IPS-15b (cell line): ENCODE measurements around the gene GPC6.

Experiments
- H3K27me3 ChIP-seq: one replicate; pipeline ENCODE4 v1.6.1; 2013; ENCODE audit warnings: low read length; ENCODE audit not compliant: control insufficient read depth, insufficient read depth
- H3K36me3 ChIP-seq: one replicate; pipeline ENCODE4 v1.6.1; 2013; ENCODE audit warnings: low read length; ENCODE audit not compliant: control insufficient read depth, insufficient read depth
- H3K4me1 ChIP-seq: one replicate; pipeline ENCODE4 v1.6.1; 2013; ENCODE audit warnings: mild to moderate bottlenecking, low read length; ENCODE audit not compliant: control insufficient read depth, insufficient read depth
- H3K4me3 ChIP-seq: one replicate; pipeline ENCODE4 v1.5.1; 2013; ENCODE audit warnings: low read depth, low read length
- H3K9ac ChIP-seq: one replicate; pipeline ENCODE4 v1.6.1; 2013; ENCODE audit warnings: low read depth, mild to moderate bottlenecking, low read length
- H3K9me3 ChIP-seq: one replicate; pipeline ENCODE4 v1.6.1; 2013; ENCODE audit warnings: mild to moderate bottlenecking, low read length; ENCODE audit not compliant: control insufficient read depth, insufficient read depth

GPC6 gene

DNA sequence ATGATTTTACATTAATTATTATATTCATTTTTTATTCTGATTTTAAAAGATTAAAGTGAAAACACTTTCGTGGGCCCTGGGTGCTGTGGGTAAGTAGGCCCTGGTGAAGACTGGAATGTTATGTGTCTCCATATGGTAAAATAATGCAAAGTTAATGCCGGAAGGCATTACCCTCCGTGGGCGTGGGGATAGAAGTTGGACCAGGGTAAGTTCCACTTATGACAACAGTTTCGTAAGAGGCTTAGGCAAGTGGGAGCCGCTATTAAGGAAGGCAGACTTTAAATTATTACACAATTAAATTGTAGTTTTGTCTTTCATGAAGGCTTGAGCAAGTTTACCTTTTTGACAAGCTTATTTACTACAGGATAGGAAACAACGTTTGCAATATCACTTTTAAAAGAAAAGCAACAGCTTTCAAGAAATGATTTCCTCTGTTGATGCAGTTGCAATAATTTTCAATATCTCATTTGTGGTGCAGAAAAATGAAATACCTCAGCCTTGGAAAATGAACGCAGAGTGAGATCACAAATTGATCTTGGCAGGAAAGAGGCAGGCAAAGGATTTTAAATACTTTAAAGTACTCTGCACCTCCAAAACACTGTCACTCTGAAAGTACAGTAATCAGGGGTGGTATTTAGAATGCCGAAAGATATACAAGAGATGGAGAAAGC, 942.3 kb downstream of the GPC6 start:
- no peak overlapping the region for H3K9ac ChIP-seq
- no peak overlapping the region for H3K4me3 ChIP-seq
- no peaks in the 10 kb centered on the region for H3K36me3 ChIP-seq
- no peaks in the 10 kb centered on the region for H3K27me3 ChIP-seq
- peaks cover 2% of the 10 kb centered on the region for H3K4me1 ChIP-seq
- H3K9me3 ChIP-seq = no peaks in the 10 kb centered on the region

DNA sequence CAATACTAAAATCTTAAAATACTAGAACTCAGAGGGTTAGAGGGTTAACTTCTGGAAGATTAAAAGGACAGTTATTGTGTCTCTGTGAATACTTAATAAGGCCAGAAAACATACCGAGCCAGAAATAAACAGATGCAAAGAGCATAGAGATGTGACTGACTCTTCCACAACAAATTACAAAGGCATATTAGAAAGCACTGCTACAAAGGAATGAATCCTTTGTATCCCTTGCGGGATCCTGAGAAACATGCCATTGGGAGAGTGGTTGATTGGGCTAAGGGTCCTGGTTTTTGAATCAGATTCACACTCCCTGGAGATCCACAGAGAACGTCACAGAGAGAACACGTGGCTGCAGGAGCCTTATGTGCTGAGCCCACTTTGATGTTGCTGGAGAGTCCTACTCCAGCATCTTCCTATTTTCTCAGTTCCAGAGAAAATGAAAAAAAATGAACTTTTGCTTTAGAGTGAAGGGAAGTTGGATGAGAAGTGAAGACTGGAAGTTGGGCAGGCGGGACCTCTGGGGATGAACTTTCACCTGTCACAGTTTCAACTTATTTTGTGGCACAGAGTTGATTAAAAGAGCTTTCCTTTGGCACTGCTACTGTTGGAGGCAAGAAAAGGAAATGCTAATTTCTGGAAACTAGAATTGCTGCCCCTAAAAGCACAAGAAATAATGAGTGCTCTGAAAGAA, 943.0 kb downstream of the GPC6 start:
- H3K36me3 ChIP-seq = no peaks in the 10 kb centered on the region
- no peak overlapping the region for H3K9ac ChIP-seq
- peaks cover 2% of the 10 kb centered on the region for H3K4me1 ChIP-seq
- H3K27me3 ChIP-seq = no peaks in the 10 kb centered on the region
- H3K4me3 ChIP-seq = no peak overlapping the region
- no peaks in the 10 kb centered on the region for H3K9me3 ChIP-seq

DNA sequence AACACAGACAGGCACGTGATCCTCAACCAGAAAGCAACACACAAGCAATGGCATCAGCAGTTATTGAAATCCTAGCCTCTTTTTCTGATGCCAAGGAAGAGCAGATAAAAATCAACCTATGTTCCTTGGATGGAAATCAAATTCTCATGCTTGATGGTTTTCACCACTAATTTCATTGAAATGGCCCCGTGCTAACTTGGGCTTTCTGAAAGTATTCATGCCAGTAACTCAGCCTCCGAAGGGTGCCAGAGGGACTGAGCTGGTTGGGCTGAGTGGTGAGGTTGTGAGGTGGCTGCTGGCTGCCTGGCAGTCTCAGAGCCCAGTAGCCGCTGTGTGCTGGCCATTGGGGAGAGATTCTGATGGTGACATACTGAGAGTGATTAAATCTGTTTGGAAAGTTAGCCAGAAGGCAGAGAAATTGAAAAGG, 943.6 kb downstream of the GPC6 start:
- Histone ChIP-seq H3K27me3 (no peaks in the 10 kb centered on the region), H3K9me3 (no peaks in the 10 kb centered on the region), H3K4me1 (peaks cover 2% of the 10 kb centered on the region), H3K4me3 (no peak overlapping the region), H3K9ac (no peak overlapping the region), H3K36me3 (no peaks in the 10 kb centered on the region)

DNA sequence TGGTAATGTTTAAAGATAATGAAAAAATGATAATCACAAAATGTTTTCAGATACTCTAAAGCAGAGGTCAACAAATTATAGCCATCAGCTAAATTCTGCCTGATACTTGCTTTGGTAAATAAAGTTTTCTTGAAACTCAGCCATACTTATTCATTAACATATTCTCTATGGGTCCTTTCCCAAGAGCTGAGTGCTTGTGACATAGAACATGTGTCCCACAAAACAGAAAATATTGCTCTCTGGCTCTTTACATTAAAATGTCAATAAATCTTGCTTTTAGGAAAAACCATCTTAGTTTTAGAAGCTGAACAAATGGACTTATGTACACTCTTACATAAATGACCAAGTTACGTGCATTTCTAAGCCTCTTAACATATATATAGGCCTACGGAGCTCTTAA, 945.8 kb downstream of the GPC6 start:
- Histone ChIP-seq H3K4me1 (peaks cover 2% of the 10 kb centered on the region), H3K4me3 (no peak overlapping the region), H3K27me3 (no peaks in the 10 kb centered on the region), H3K9me3 (no peaks in the 10 kb centered on the region), H3K9ac (no peak overlapping the region), H3K36me3 (no peaks in the 10 kb centered on the region)

DNA sequence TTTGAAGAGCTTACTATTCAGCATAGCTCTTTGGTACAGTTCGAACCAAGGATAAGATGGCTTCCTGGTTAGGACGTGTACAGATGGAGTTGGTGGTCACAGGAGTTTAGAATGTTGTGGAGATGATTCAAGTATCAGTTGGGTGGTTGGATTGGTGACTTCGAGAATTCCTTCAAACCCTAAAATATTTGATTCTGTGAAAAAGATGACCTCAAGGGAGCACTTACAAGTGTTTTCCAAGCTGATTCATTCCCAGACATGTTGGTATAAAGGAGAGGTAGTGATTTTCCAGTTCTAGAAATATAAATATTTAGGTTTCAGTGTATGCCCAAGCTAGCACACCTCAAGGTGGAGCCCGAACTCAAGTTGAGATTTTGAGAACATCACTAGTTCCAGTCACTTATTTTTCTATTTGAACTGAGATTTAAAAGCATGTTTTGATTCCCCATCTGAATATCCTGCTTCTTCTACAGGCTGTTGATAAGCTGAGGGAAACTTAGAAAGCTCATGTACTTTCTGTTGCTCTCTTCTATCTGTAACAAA, 946.8 kb downstream of the GPC6 start:
- H3K9me3 ChIP-seq = no peaks in the 10 kb centered on the region
- H3K9ac ChIP-seq = no peak overlapping the region
- no peaks in the 10 kb centered on the region for H3K27me3 ChIP-seq
- no peaks in the 10 kb centered on the region for H3K36me3 ChIP-seq
- no peak overlapping the region for H3K4me3 ChIP-seq
- H3K4me1 ChIP-seq = peaks cover 2% of the 10 kb centered on the region

DNA sequence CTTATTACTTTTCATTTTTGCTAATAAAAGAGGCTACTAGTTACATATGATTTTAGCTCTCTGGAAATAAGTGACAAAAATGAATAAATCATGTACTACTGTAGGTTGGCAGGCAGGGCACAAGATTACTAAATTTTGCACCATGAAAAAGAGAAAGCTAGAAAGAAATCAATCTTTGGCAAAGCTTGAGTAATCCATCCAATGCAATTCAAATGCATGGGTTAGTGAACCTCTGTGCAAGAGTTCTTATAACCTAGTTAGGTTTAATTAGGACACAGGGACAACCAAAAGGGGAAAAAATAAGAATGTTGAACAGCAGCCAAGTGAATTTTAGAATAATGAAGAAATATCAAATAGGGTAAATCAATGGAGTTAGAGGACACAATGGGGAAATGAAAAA, 947.4 kb downstream of the GPC6 start:
- Histone ChIP-seq H3K27me3 (no peaks in the 10 kb centered on the region), H3K9me3 (no peaks in the 10 kb centered on the region), H3K4me3 (no peak overlapping the region), H3K9ac (no peak overlapping the region), H3K4me1 (peaks cover 2% of the 10 kb centered on the region), H3K36me3 (no peaks in the 10 kb centered on the region)

DNA sequence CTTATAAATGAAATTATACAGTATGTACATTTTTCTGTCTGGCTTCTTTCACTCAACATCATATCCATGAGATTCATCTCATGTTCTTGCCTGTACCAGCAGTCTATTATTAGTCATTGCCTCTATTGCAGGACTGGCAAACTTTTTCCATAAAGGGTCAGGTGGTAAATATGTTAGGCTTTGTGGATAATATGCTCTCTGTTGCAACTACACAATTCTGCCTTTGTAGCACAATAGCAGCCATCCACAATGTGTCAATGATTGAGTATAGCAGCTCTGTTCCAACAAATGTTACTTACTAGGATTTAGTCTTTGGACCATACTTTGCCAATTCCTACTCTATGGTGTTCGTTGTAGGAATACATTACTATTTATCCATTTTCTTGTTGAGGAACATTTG, 948.5 kb downstream of the GPC6 start:
- Histone ChIP-seq H3K9me3 (no peaks in the 10 kb centered on the region), H3K4me3 (no peak overlapping the region)

DNA sequence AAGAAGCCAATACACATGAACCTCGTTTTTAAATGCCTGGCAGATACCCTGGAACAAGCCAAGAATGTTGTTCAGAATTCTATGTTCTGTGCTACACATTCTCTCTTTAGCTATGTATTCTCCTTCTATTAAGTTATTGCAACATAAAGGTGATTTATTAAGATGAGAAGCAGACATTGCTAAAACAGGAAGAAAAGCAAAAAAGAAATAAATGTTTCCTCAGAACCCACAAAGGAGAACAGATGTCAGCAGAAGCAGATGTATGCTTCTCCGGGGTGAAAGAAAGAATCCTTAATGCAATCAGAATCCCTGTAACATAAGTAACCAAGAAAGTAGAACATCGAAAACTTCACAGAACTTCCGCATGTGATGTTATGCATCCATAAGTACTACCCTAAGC, 950.0 kb downstream of the GPC6 start:
- no peaks in the 10 kb centered on the region for H3K27me3 ChIP-seq

More for the DNA sequence above, 948.5 kb downstream of the GPC6 start:
- Histone ChIP-seq H3K36me3 (no peaks in the 10 kb centered on the region), H3K27me3 (no peaks in the 10 kb centered on the region), H3K4me1 (peaks cover 2% of the 10 kb centered on the region), H3K9ac (no peak overlapping the region)

DNA sequence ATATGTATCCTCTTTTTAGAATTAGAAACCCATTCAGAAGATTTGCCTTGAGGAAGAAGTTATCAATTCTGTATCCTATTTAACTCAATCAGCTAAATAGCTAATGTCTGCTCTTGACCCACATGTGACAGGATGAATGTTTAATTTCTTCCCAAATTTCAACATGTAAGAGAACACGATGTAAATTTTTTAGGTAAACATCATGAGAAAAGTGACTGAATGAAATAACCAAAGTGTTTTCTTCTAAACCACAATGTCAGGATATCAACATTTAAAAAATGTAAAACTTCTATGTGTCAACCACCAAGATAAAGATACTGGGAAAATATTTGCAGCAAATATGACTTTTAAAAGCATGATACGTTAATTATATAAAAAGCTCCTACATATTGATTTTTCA, 950.4 kb downstream of the GPC6 start:
- Histone ChIP-seq H3K4me3 (no peak overlapping the region), H3K36me3 (no peaks in the 10 kb centered on the region), H3K4me1 (no peaks in the 10 kb centered on the region), H3K27me3 (no peaks in the 10 kb centered on the region), H3K9me3 (no peaks in the 10 kb centered on the region), H3K9ac (no peak overlapping the region)

More for the DNA sequence above, 950.0 kb downstream of the GPC6 start:
- Histone ChIP-seq H3K9me3 (no peaks in the 10 kb centered on the region), H3K4me1 (no peaks in the 10 kb centered on the region), H3K4me3 (no peak overlapping the region), H3K9ac (no peak overlapping the region), H3K36me3 (no peaks in the 10 kb centered on the region)

DNA sequence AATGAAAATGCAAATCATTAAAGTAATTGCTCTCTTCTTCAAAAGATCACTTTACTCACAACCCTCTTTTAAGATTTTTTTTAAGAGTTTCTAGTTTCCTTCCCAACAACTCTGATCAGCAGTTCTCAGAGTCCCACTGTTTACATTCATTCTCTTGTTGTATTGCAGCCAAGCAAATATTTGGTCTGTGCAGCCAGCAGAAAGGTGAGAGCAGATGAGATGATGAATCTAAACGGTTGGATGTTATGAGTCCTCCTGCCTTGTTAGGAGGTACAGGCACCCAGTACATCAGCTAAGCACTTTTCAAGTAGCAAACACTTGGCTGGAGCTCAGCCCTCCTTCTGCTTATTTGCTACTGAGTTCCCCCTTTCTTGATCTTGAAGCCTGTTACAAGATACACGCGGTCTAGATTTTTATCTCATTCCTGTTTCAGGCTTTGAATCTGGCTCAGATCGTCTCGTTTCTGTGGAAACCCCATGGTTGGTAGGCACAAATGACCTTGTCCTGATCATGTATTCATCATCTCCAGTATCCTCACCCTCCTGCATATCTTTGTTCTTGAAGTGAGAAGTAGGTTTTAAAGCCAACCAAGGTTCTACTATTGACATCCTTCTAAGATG, 952.1 kb downstream of the GPC6 start:
- H3K4me1 ChIP-seq = no peaks in the 10 kb centered on the region
- H3K27me3 ChIP-seq = no peaks in the 10 kb centered on the region
- no peaks in the 10 kb centered on the region for H3K36me3 ChIP-seq
- H3K4me3 ChIP-seq = no peak overlapping the region
- H3K9ac ChIP-seq = no peak overlapping the region
- no peaks in the 10 kb centered on the region for H3K9me3 ChIP-seq

DNA sequence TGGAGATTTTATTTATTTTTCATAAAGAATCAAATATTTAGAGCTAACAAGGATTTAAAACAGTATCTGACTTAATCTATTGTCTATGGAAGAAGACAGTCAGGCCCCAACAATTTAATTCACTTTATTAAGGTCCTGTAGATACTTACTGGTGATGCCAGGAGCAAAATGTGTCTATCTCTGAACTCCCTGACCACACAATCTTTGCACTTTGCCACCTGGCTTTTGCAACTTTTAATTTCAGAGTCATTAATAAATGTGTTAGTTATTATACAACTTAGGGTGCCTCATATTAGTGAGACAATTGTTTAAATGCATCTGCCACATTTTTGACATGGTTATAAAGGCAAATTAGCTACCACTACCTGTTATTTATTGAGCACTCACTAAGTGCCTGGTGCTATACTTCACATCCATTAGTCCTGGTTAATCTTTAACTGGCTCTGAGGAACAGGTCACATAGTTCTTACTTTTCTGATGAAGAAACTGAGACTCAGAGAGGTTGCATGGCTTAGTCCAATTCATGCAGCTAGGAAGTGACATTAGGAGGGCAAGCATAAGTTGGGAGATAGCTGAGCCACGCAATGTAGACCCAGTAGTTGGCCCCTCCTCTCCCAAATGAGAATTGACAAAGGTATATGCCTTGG, 955.0 kb downstream of the GPC6 start:
- no peaks in the 10 kb centered on the region for H3K27me3 ChIP-seq
- no peaks in the 10 kb centered on the region for H3K4me1 ChIP-seq
- no peaks in the 10 kb centered on the region for H3K36me3 ChIP-seq
- H3K9me3 ChIP-seq = no peaks in the 10 kb centered on the region
- H3K9ac ChIP-seq = no peak overlapping the region
- H3K4me3 ChIP-seq = no peak overlapping the region
